Ovary (tissue), 9 donors: ENCODE results near the gene GP5. TPM values are rescaled to one million over a fixed set of nuclear protein-coding genes. Genes with fewer than 3 reads are reported as not detected.

Experiments
- DNase-seq, 5 donors: peaks; one replicate each; pipeline ENCODE4 v3.0.0-alpha.2; 2019 to 2020
- H3K27ac ChIP-seq, 2 donors: fragments of 200-600 bp; one replicate each; pipeline versions ENCODE4 v1.5.1 to v1.8.0; 2019 to 2022
- H3K27me3 ChIP-seq: fragments of 200-600 bp; one replicate; pipeline ENCODE4 v1.8.0; 2022
- H3K36me3 ChIP-seq: fragments of 200-600 bp; sonication (generic); one replicate; pipeline ENCODE4 v1.5.1; 2019
- H3K4me1 ChIP-seq: one replicate; pipeline ENCODE4 v1.8.1; 2013; ENCODE audit warnings: mild to moderate bottlenecking, moderate library complexity; ENCODE audit not compliant: insufficient read depth
- H3K4me3 ChIP-seq: fragments of 200-600 bp; sonication (generic); one replicate; pipeline ENCODE4 v1.5.1; 2017
- H3K9me3 ChIP-seq, 2 donors: fragments of 200-600 bp in 1 of 2; sonication (generic) in 1 of 2; one replicate each; pipeline versions ENCODE4 v1.5.1 to v1.8.1; 2013 to 2019; ENCODE audit warnings: mild to moderate bottlenecking in 1 of 2, moderate library complexity in 1 of 2
- CTCF ChIP-seq, 3 donors: fragments of 450-650 bp in 2 of 3; fragments of 200-600 bp in 1 of 3; IDR thresholded peaks; one replicate each; pipeline versions ENCODE4 v1.5.1 to v1.8.0; 2016 to 2022; ENCODE audit warnings: antibody characterized with exemption in 3 of 3, mild to moderate bottlenecking in 1 of 3
- EP300 ChIP-seq: sonication (generic); formaldehyde crosslinking; IDR thresholded peaks from one replicate; pipeline ENCODE4 v1.6.1; 2017; ENCODE audit warnings: antibody characterized with exemption
- POLR2A ChIP-seq: fragments of 450-650 bp; IDR thresholded peaks from one replicate; pipeline ENCODE4 v1.6.1; 2017; ENCODE audit warnings: antibody characterized with exemption, mild to moderate bottlenecking, moderate library complexity
- WGBS, 3 donors: extraction: QIAGEN DNeasy Blood & Tissue Kit in 1 of 3; methylation state at CpG; one replicate each; pipeline versions ENCODE4 v1.1.5 to v1.1.7; 2013 to 2017; 5-methylcytosine and 5-hydroxymethylcytosine counted together
- intact Hi-C, 4 donors: fragments of 100-400 bp; cut with DNase I; formaldehyde crosslinking; loops; one replicate each; pipeline versions ENCODE4 v1.11.0 to v1.15.1; 2022 to 2023
- polyA plus RNA-seq, 2 donors: library from polyadenylated mRNA; stranded (reverse); fragments of 200-250 nt in 1 of 2; fragments of 350-450 nt in 1 of 2; fragmentation: Illumina TruSeq in 1 of 2; extraction: RNeasy Lipid Tissue Mini Kit (QIAGEN cat#74804) in 1 of 2; gene quantifications; one replicate each; pipeline ENCODE4 v1.2.3, GENCODE V29; 2013 to 2014
- total RNA-seq, 7 donors: library from RNA; depleted of rRNA in 2 of 7; stranded (reverse); fragments of >200 nt in 2 of 7; fragmentation: NEBNext Ultra II Directional in 3 of 7; extraction: Animal tissue kit (Norgen Biotek cat#: 25700) in 3 of 7; gene quantifications; one replicate each; pipeline versions ENCODE4 v1.1.0 to v1.2.4, GENCODE V29; 2016 to 2023
- donor health status: DM: no; HTN: no; CAD: no; lungs with moderate emphysema.
- donor health status: DM: no; HTN: no; CAD: no.
- donor health status: Bipolar disorder and iron deficiency.
- donor health status: DM: yes; HTN: yes; CAD: no.
- donor health status: DM: no; HTN: no; CAD: no.
- donor health status: DM: yes; HTN: yes; CAD: no.

GP5 gene
- total and polyA plus RNA-seq, 9 donors: 0.13 to 1.1 (median 0.38) TPM; not detected in 1

GRCh38 chr3:194395778-194396538, 3.1 kb downstream of the GP5 start:
- Histone ChIP-seq H3K27me3 (no peaks in the 10 kb centered on the region), H3K4me1 (peaks cover 1% of the 10 kb centered on the region), H3K4me3 (no peak overlapping the region), H3K9me3 (no peaks in the 10 kb centered on the region), H3K27ac (peak overlapping the region in 1 of 2 donors; percentile 54), H3K36me3 (no peaks in the 10 kb centered on the region)
- TF ChIP-seq POLR2A (no peak), EP300 (no peak), CTCF (IDR thresholded peaks at IDR 0.05) (no peak)
- 15 to 22% (median 19%) methylated on average over 26 of the region's 26 CpGs for WGBS, 3 donors
- intact Hi-C loops: loop anchor here in 1 of 4 donors (5.0 kb wide), 1 partner anchor 59 kb away; no protein-coding TSS in a partner anchor
- DNase-seq: peak; percentile 45 to 80 (median 77)

GRCh38 chr3:194395212-194395611, 3.9 kb downstream of the GP5 start:
- DNase-seq: no peak
- Histone ChIP-seq H3K9me3 (no peaks in the 10 kb centered on the region), H3K4me3 (no peak overlapping the region), H3K4me1 (peaks cover 1% of the 10 kb centered on the region), H3K36me3 (no peaks in the 10 kb centered on the region), H3K27ac (no peak overlapping the region), H3K27me3 (no peaks in the 10 kb centered on the region)
- no peak for TF ChIP-seq POLR2A
- TF ChIP-seq EP300: no peak
- TF ChIP-seq CTCF (IDR thresholded peaks at IDR 0.05): no peak
- intact Hi-C loops: loop anchor here in 1 of 4 donors (5.0 kb wide), 1 partner anchor 58 kb away; no protein-coding TSS in a partner anchor
- 92 to 97% (median 95%) methylated on average over 5 of the region's 5 CpGs for WGBS, 3 donors

GRCh38 chr3:194392576-194392975, 6.5 kb downstream of the GP5 start:
- Histone ChIP-seq H3K4me1 (peaks cover 1% of the 10 kb centered on the region), H3K27ac (no peak overlapping the region), H3K9me3 (no peaks in the 10 kb centered on the region), H3K4me3 (no peak overlapping the region), H3K36me3 (no peaks in the 10 kb centered on the region), H3K27me3 (no peaks in the 10 kb centered on the region)
- TF ChIP-seq CTCF (IDR thresholded peaks at IDR 0.05) (no peak), POLR2A (no peak), EP300 (no peak)
- intact Hi-C loops: no loop called here
- 93 to 96% (median 95%) methylated on average over 7 of the region's 7 CpGs for WGBS, 3 donors
- no peak for DNase-seq

- Histone ChIP-seq H3K27me3 (no peaks in the 10 kb centered on the region), H3K27ac (no peak overlapping the region), H3K4me1 (no peaks in the 10 kb centered on the region), H3K4me3 (no peak overlapping the region), H3K9me3 (no peaks in the 10 kb centered on the region), H3K36me3 (no peaks in the 10 kb centered on the region)
- intact Hi-C loops: no loop called here
- DNase-seq: no peak
- TF ChIP-seq POLR2A: no peak
- no peak for TF ChIP-seq EP300
- no peak for TF ChIP-seq CTCF (IDR thresholded peaks at IDR 0.05)
Observed at GRCh38 chr3:194390835-194391234, 8.2 kb downstream of the GP5 start.
